AML-193 (cell line): ENCODE results near the gene RTN4RL2.
A peak's percentile ranks its signal among the peaks of the same experiment; 100 is the strongest.
"Not testable (repeated sequence)": the region's sequence is repeated elsewhere in the genome, so short reads cannot be mapped to it uniquely, and the experiment has no call there.

Experiments
- DNase-seq, 2 experiments: peaks; one replicate each; lab custom pipeline; 2025; lab: John Stamatoyannopoulos, UW

The RTN4RL2 gene

DNA sequence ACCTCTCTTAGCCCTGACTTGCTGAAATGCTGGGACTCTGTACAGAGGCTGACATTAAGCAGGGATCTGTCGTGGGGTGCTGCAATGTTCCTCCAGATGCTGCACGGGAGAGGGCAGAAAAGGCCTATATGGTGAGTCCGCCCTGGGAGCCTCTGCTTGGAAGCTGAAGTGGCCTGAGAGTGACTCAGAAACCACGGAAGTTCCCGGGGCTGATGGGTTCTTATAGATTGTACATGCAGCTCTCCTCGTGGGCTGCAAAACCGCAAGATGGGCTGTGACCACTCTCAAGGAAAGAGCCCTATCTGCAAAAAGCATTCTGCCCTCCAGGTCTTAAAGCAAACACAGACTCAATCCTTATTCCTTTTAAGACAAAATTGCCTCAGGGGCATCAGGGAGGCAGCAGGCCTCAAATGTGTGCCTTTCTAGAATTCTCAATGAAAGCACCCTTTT lies 27.6 kb upstream of the RTN4RL2 start:
- DNase-seq = peak; percentile 47 to 65

DNA sequence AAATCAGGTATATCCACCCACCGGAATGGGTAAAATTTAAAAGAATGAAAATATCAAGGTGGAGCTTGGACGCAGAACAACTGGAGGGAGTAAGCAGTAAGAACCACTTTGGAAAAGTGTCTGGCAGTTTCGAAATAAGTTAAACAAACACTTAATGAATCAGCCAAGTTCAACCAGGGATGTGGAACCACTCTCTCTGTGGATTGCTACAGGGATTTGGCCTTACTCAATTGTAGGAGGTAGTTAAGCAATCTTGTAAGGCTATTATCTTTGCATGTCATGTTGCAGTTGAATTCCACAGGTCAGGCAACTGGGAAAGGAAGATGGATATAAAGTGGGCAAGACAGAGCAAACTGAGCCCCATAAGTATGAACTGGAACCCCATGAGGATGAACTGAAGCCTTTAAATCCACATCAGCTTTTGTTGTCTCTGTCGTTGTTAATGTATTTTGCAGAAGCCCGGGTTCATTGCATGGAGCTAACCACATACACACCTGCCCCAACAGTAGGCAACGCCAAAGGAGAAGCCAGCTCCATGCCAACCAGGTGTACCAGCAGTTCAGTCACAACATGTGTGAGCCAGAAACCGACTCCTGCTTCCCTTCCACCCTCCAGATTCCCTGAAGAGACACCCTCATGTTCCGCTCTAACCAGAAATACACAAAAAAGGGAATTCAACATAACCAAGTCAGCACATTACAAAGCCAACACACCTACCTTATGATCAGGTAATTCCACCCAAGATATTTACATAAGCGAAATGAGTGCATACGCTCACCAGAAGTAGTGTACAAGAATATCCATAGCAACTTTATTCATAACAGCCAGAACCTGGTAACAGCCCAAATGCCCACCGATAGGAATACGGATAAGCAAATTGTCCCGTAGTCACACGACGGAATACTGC lies 25.4 kb upstream of the RTN4RL2 start:
- DNase-seq = peak; percentile 92

- no peak for DNase-seq
These were observed 24.3 kb upstream of the RTN4RL2 start for GRCh38 chr11:57436031-57436430.

- DNase-seq = no peak
These were observed 21.7 kb upstream of the RTN4RL2 start for GRCh38 chr11:57438345-57439285.

DNA sequence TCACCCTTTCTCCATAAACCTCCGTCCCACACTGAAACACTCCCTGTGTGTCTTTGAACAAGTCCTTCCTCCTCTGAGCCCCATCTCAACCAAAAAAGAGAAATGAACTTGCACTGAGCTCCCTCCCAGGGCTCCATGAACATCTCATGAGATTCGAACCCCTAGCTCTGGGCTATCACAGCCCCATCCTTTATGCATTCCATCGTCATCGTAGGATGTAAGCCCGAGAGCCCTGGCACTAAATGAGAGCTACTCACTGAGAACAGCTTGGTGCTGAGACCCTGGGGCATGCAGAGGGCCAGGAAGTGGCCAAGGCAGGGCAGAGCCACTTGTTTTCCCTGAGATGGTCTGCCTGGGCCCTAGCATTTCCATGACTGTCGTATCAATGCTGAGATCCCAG lies 20.5 kb upstream of the RTN4RL2 start:
- no peak for DNase-seq

- no peak for DNase-seq
These were observed 19.4 kb upstream of the RTN4RL2 start for GRCh38 chr11:57440744-57441414.

- no peak for DNase-seq
These were observed 15.8 kb upstream of the RTN4RL2 start for GRCh38 chr11:57444362-57445121.

- not testable (repeated sequence) for DNase-seq
These were observed 15.3 kb upstream of the RTN4RL2 start for GRCh38 chr11:57445122-57445394.

DNA sequence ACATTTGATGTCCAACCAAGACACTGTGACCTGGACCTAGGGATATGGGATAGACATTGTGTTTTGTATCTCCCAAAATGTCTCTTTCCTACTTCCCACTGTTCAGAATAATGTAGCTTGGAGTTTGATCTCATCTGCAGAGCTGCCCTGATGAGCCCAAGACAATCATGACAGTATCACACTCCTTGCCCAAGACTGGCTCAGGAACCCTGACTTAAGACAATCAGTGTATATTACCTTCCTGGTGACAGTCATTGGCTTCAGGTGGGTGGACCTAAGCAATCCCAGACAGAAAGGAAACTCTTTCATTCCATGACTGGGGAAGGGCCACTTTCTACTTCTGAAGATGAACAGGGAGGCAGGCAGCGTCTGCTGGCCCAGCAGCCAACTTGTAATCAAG lies 14.3 kb upstream of the RTN4RL2 start:
- DNase-seq = no peak

DNA sequence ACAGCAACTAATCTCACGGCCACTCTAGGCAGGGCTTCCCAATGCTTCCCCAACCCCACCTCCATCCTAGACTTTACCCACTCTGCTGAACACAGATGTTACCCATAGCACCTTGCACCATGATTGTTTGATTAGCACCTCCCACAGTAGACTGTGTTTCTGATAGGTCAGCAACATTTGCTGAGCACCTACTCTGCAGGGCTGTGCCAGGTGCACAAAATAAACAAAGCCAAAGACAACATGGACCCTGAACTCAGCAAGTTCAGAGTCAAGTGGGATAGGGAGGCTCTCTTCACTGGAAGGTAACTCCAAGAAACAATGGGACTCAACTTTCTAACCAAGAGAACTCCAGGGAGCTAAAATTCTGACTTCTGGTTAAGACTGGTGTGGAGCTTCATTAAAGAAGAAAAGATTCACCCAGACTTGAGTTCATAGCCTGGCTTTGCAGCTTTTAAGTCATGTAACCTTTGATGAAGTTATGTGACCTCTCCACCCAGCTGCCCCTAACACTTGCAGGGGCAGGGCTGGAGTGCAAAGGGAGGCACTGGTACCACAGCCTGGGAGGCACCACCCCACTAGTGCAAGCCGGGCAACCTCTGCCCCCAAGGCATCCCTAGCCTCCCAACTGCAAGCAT lies 6.7 kb upstream of the RTN4RL2 start:
- no peak for DNase-seq

DNA sequence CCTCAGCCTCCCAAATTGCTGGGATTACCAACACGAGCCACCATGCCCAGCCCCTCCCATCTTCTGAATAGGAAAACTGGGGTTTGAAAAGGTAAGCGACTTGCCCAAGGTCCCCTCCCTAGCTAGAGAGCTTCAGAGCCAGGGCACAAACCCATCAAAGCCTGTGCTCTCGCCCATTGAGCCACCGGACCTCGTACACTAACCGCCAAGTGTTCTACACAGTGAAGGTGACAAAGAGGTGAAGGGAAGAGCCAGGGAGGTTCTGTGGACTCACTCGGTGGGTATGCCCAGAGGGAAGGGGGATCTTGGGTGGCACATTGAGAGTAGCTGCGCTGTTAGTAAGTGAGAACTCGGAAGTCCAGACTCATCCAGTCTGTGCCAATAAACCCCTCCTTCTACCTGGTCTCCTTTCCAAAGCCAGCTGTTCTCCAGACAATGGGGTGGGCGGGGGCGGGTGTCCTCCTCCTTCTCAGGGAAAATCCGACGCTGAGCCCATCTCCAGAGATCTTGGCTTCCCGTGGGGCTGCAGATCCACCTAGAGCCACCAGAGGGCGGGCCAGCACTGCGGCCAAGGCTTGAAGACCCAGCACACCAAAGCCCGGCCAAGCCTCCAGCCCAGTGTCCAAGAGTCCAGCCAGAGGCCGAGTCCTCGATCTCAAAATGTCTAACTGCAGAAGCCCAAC lies 3.2 kb upstream of the RTN4RL2 start:
- DNase-seq = peak; percentile 65 to 76

DNA sequence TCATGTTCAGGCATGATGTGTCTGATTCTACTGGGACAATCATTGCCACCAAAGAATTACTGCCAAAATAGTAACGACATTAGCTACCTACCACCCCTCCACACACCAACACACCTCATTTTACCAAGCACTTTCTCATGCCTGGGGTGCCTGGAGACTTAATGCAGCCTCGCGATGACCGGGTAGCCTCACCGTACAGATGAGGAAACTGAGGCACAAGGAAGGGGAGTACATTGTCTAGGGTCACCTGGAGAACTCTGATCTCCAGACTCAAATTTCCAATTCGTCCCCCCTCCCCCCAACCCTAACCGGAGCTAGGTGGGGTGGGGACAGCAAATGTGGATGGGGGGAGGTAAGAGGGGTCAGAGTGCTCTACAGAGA lies 2.7 kb upstream of the RTN4RL2 start:
- no peak for DNase-seq

DNA sequence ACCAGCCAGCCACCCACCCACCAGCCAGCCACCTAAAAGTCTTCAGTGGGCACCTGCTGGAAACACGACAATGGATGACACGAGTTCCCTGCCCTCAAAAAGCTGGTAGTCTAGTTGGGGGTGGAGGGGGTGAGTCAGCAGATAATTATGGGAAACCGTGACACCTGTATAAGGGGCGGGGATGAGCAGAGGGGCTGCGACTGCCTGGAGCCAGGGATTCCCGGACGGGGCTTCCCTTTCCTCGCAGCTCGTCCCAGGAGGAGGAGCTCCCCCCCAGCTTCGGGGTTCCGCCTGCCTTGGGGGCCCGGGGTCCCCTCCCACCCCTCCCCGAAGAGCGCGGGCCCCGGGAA lies 2.3 kb upstream of the RTN4RL2 start:
- no peak for DNase-seq

DNA sequence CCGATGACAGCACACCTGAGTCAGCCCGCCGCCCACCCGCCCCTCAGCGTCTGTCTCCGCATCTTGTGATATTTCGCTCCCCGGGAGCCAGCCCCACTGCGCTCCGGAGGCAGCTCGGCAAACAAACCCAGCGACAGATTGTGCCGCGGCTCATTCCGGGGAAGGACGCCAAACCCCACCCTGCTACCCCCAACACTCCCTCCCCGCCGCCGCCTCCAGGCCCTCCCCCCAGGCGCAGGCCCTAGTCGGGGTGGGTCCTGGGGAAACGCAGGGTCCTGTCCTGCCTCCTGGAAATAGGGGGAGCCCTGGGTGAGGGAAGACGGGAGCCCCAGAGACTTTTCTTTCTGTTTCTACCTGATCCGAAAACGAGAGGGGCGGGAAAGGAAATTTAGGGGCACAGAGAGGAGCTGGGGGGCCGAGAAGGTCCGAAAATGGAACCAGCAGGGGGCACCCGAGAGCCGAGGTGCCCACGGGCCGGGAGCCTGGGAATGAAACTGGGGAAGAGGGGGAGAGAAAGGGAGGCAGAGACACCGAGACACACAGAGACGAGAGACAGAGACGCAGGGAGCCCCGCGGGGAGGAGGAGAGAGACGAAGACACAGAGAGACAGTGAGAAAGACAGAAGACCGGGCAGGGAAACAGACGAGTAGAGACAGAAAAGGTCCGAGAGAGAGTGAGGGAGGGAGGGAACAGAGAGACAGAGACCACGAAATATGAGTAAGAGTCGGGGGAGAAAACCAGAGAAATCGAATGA lies 1.7 kb upstream of the RTN4RL2 start:
- DNase-seq = no peak

DNA sequence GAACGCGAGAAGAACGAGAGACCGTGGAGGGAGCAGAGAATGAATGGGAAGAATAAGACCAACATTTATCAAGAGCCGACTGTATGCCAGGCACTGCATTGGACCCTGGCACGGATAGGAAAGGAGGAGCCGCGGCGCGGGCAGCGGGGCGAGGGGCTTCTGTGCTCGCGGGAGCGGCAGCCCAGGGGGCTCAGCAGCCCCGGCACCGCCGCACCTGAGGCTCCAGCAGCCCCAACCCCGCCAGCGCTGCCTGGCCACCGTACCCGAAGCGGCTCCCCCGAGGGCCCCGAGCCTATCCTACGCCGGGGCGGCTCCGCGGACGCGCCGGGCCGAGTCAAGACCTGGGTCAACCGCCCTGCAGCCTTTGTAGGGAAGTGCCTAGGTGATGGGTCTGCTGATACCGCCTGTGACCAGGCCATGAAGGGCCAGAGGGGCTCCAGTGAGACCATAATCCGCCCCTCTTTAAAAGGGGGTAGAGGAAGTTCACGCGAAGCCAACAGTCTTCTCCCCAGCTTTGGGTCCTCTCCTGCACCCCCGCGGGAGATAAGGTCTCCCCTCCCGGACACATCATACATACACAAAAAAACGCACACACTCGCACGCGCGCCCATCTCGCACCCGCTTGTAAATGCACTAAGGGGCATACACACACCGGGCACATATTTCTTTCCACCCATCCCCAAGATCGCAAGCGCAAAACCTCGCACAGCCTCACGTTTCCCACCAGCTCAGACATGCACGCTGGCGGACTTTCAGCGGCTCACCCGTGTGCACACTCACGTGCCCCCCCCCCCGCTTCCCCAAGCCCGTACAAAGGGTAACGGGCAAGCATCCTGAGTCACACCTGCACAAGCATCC lies 935 bp upstream of the RTN4RL2 start:
- DNase-seq = no peak

DNA sequence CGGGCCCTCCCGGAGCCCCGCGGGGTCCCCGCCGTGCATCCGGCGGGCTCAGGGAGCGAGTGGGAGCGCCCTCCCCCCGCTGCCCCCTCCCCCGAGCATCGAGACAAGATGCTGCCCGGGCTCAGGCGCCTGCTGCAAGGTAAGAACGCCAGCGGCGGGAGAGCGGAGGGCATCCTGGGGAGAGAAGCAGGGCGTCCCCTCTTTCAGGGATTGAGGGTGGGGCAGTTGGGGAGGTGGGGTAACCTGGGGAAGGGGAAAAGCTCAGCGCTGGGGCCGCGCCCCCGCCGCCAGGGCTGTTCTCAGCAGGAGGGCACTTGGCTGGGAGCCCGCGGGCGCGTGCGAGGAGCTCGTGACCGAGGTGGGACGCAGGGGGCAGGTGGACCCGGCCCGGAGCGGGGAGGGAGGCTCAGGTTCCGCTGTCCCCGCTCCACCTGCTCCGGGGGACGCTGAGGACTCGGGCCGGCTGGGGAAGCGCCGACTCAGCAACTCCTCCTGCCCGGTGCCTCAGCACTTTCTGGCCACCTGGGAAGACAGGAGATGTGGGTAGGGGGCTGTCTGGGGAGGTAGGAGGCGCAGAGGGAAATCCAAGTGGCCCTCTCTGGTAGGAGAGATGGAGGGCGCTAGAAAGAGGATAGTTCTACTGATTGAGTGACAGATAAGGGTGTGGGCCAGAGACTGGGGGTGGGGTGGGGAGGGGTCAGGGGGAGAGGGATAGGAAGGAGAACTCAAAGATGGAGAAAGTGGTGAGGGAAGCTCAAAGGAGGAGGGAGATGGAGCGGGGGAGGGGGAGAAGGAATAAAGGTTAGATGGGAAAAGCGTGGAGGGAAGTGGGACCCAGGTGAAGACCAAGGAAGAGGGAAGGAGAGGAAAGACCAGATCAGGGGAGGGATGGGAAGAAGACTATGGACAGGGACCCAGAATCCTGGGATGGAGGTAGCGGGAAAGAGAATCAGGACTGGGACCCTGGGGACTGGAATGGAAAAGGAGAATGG lies 726 bp downstream of the RTN4RL2 start:
- no peak for DNase-seq

DNA sequence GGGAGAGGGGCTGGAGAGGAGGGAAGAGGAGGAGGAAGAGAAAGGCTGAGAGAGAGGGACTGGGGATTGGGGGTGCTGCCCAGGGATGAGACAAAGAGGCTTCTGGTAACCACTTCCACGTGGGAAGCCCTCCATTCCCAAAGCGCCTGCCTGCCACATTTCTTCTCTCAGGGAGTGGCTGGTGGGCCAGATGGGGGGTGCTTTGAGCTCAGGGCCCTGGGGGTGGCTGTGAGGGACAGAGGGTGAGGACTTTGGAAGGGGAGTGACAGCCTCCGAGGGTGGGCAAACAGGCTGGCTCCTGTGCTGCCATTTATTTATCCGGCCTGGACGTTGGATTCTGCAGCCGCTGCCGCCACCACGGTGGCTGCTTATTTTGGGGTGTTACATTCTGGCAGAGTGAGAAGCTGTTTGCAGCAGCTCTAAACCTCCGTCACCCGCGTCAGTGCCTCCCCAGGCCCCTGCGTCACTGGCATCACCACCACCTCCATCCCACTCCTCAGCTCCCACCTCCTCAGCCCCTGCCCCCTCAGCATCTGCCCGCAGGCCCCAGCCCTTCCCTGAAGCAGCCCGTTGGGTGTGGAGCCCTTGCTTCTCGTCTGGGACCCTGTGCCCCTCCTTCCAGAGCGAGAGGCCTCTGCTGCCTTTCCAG lies 1.6 kb downstream of the RTN4RL2 start:
- no peak for DNase-seq
